HT-29 (cell line): ENCODE results near the gene ADGRB3. TPM values are rescaled to one million over a fixed set of nuclear protein-coding genes. Genes with fewer than 3 reads are reported as not detected.
"Not testable (repeated sequence)": the region's sequence is repeated elsewhere in the genome, so short reads cannot be mapped to it uniquely, and the experiment has no call there.

Experiments
- DNase-seq: peaks from one replicate; pipeline ENCODE4 v3.0.0-alpha.2; 2015; ENCODE audit warnings: low spot score
- total RNA-seq: library from RNA; depleted of rRNA; stranded (reverse); fragments of >200 nt; shearing (Covaris generic); gene quantifications from 2 replicates; pipeline ENCODE4 v1.2.3, GENCODE V29; 2014

Gene ADGRB3
- total RNA-seq, 1 experiment from 2014 or later = not detected

DNA sequence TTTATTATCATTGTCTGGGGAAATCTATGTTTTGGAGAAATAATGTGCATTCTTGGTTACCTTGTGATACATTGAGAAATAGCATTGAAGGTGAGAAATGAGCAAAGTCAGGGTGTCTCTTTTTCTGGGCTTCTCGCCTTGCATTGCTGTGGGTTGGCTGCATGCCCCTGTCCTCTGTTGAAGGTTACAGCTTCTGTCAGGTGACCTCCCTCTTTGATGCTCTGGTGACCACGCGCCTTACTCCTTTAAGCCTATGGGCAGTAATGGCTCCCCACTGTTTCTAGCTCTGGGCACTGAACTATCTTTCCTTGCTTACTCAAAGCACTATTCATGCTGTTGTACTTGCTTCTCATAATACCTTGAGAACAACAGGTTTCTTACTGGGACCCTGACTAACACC lies 14.6 kb downstream of the ADGRB3 start:
- DNase-seq = no peak

DNA sequence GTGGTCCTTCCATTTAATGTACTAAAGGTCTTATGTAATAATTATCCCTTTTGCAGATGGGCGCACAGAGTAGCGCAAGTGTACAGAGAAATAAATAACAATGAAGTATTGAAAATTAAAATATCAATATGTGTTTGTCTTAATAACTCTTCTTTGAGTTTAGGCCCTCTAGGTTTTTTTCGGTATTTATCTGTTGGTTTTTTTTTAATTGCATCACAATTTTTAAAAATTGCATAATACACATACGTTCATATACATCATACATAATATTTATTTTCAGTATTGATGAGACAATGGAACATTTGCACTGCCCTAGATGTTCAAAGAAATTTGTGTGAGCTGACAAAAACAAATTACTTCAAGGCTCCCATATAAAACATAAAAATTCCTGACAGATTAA lies 15.1 kb downstream of the ADGRB3 start:
- no peak for DNase-seq

DNA sequence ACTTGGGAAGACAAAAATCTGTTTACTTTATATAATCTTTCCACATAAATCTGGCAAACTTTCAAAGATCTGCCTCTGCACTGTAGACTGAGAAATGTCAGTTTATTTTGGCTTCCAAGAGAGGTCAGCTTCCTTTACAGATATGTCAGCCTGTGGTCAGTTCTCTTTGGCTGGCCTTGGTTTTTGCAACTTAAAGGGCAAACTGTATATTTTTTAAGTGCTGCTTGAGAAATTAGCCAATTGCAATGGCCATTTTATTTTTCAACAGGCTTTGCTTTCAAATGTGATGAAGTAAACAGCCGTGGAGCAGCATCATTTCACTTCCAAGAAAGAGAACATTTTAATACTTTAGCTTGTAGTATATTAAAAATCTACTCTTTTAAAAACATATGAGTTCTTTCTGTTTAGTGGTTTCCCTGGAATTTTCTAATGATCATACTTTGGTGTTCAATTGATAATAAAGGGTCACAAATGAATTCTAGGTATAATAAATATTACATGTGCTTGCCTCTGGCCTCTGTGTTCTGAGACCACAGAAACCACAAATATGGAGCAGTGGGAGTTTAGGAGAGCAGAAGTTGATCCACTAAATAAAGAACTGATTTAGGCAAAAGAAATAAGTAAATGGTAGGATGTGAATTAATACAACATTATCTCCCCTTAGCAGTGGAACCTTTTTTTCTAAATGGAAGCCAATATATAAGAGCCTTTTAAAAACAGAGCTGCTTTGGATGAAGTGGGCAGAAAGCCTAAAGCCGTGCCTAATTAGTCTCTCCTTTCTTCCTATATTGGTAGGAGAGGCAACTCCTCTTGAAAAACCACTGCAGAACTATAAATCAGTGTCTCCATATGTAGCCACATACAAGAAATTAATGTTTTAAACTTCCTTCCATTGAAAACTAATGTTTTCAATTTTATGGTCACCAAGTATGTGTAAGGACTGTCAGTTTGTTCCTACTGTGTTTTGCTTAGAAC lies 16.2 kb downstream of the ADGRB3 start:
- DNase-seq = no peak

DNA sequence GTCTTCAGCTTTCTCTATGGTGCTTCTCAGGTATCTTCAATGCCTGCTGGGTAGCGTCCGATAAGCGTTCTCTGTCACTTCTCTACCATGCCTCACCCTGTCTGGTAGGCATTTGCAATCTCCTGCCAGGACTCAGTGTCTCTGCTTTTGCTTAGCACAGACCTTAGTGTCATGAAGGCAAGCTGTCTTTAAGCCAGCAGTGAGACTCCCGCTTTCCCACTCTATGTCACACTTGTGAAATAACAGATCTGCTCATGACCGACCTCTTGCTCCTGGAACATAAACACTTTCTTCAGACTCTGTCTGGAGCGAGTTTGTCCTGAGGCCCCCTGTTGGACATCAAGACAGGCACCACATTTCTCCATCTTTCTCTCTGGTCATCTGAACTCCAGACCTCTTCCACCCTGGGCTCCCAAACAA lies 17.0 kb downstream of the ADGRB3 start:
- no peak for DNase-seq

DNA sequence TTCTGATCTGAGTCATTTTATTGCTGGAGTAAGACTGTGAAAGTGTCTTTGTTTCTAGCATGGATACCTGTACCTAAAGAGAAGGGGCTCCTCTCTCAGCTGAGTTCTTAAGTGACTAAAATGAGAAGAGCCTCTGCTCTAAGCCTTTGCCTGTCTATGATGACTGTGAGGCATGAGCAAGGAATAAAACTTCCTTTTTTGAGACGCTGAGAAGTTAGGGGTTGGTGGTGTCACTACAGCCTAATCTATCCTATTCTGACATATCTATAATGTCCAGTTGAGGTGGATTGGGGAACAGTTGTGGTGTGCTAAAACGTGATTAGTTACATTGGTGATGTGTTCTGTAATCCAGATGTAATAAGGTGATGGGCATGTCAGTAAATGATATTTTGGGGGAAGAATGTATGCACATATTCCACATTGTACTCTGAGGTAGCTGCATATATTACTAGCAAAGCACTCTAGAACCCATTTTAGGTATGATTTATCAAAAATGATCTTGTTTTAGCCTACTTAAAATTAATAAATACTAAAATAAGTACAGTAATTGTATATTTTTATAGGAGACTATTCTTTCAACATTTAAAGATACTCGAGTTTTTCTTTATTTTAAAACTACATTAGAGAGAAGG lies 18.1 kb downstream of the ADGRB3 start:
- DNase-seq = no peak

DNA sequence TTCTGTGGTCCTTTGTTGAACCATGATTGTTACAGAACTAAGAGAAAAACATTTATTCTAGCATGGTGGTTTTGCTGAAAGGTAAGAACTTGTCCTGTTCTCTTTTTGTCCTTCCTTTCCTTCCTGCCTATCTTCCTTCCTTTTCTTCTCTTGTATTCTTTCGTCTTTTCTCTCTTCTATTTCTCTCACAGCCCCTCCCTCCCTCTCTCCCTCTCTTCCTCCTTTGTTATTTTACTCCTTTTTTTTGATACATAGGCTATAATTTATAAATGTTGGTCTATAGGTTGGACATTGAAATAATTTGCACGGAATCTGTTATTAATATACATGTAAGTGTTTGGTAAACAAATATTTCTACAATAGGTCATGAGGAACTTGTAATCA lies 18.6 kb downstream of the ADGRB3 start:
- no peak for DNase-seq

DNA sequence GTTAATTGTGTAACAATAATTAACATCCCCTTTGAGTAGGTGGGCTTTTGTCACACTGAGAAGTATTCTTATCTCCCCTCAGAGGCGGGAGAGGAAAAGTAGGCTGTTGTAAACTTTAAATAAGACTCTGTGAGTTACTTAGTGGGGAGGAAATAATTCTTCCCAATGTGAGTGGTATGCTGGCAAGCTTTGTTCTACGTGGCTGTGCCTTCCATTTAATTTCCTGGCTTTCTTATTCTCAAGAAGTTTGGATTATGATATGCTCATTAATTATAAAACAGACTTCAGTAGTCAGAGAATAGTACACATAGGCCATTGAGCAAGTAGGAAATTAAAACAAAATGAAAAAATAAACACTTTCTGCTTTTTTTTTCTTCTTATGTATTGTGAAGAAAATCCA lies 19.1 kb downstream of the ADGRB3 start:
- no peak for DNase-seq

DNA sequence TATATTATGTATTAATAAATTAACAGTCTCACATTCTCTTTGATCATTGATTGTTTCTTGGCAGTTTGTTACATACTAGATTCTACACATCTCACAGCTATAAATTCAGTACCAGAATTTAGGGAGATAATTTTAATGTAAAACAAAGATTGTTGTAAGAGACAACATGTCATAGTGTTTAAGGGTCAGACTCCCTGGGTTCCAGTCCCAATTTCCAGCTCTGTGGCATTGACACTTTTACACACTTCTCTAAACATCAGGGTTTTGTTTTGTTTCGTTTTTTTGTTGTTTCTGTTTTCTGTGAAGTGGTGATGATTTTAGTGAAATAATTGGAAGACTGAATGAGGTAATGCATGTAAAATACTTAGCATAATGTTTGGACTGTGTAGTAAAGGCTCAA lies 19.9 kb downstream of the ADGRB3 start:
- DNase-seq = no peak

DNA sequence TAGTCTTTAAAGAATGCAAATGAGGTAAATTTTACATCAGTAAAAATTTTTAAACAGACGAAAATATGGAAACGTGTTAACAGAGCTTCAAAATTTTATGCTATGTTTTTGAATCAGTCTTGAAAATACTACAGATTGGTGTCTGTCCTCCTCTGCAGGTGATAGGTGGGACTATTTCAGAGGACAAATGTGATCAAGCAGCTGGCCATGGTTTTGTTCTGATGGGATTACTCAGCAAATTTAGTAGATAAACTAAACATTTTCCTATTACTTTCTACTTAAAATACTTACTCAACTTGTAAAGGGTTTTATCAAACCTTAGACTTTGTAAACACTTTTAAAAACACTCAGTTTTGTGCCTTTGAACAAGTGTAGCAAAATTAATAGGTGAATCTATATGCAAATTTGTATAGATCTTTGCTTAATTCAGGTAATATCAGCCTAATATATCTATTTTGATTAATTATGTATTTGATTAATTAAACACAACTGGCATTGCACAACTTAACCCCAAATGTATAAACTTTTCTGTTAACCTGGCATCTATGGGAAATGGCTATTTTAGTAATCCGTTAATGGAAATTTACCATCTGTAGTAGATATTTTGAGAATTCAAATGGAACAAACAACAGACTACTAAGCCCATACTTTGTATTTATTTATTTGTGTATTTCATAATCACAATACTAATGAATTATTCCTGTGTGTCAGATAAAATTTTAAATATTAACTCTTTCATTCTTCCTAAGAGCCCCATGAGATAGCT lies 22.5 kb downstream of the ADGRB3 start:
- DNase-seq = no peak

DNA sequence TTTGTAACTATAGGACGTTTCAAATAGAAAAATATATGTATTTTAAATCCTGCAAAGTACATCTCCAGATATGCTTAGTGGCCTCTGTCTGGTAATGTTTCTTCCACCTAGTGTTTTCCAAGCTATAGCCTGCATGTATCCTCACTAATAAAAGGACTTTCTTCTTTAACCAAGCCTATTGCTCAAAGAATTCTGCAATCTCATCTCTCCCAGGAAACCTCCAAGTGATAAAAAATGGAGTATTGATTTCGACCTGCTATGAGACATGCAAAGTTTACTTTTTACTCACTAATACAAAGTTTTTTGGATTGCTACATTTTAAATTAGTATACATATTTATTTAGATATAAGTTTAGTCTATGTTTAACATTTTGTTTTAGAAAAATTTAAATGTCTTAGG lies 23.3 kb downstream of the ADGRB3 start:
- no peak for DNase-seq

DNA sequence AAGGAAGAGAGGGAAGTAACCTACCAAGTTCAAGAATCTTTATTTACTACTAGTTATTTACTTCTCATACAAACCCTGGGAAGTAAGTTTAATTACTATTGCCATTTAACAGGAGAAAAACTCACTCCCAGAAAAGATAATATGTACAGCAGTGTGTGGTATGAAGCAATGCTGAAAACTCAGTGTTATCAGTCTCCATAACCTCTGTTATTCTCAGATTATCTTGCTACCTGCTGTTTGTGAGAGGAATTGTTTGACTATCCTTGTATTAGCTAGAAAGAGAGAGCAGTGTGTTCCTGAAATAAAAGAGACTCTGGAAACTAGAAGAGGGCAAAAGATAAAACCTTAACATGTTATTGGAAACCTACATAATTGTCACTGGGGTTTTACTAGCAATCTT lies 38.2 kb downstream of the ADGRB3 start:
- DNase-seq = no peak

DNA sequence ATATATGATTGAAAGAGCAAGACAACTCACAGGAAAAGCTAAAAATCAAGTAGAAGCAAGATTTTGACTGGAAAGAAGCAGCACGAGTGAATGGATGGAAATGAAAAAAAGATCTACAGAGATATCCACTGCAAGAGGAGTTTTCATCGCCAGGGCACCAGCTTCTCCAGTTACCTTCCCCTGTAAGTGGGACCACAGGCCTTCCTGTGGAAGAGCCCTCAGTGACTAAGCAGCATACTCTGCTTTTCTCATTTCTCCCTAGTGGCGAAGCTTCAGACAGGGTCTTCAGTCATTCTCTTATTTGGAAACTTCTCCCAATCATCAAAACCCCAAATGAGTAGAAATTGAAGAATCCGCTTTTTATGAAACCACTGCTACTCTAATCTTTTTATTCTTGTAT lies 40.5 kb downstream of the ADGRB3 start:
- DNase-seq = no peak

DNA sequence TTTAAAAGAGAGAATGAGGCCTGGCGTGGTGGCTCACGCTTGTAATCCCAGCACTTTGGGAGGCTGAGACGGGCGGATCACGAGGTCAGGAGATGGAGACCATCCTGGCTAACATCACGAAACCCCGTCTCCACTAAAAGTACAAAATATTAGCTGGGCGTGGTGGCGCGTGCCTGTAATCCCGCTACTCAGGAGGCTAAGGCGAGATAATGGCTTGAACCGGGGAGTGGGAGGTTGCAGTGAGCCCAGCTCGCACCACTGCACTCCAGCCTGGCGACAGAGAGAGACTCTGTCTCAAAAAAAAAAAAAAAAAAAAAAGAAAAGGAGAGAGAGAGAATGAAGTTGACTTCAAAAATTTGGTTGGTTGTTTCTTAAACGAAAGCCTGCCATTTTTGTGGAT lies 41.0 kb downstream of the ADGRB3 start:
- not testable (repeated sequence) for DNase-seq

DNA sequence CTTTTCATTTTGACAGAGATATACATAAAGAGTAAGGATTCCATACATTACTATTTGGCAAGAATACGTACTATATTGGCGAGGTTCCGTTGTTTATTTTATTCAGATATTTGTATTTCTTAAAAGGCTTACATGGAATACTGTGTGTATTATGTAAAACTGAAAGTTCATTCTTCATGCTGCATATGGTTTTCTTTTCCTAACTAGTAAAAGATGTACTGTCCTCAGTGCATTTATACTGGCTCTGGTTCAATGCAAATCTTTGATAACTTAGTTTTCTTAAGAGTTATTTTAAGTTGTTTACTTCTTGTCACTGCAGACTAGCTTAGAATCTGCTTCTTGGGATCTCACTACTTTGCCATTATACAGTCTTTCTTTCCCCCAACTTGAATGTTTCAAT lies 42.0 kb downstream of the ADGRB3 start:
- DNase-seq = no peak

DNA sequence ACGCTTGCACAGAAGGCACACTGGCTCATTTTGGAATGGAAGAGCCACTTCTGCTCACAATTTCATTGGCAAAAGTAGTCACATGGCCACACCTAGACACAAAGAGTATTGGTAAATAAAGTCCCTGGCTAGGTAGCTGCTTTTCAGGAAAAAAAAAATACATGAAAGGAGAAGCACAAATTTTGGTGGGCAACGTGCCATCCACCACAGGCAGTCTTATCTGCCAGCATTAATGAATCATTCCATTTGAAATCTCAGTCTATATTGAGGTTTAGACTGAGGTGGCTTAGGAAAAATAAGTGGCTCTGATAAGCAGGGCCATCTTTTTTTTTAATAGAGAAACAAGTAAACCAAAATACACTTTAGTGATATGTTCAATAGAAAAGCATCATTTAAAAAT lies 44.3 kb downstream of the ADGRB3 start:
- no peak for DNase-seq

DNA sequence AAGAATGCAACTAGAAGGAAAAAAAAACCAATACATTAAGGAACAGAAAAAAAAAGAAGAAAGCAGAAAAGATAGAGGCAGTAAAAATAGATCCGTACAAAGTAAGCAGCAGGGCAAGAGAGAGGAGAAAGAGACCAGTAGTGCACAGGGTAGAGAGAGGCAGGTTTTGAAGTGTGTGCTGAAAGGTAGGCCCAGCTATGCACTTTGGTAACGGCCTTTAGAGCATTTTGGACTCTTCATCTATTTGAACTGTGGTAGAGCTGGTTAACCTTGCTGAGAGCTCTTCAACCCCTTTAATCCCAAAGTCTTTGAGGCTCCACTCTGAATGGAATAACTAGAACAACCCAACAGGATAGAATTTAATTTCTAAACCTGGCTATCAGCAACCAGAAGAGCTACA lies 45.2 kb downstream of the ADGRB3 start:
- DNase-seq = no peak

DNA sequence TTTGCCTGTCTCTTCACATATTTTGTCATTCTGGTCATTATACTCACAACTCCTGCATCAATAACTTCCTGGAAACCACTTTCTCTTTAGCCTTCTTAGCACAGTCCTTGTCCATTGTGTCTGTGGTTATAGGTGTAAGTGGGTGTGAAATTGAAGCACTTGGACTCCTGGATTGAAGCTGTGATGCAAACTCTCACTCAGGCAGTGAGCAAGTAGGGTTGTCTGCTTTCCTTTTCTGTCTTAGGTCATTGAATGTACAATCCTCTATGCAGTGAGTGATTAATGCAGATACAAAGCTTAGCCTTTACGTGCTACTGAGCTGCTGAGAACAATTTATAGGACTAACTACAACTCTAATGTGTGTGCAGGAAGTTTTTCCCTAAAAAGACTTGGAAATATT lies 54.8 kb downstream of the ADGRB3 start:
- no peak for DNase-seq

DNA sequence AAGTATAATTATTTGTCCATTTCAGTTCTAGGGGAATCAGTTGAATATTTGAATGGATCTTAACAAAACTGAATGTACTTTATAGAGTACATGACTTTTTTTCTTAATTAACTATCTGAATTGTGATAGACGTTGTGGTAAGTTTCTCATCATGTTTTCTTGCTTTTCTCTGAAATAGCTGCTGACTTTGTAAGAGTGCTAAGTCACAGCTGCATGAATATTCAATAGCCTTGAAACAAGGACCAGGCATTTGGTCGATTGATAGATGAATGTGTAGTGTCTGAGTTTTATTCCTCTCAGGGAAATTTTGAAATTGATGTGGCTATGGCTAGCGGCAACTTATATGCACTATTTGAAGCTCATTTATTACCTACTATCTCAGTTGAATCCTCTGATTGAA lies 56.0 kb downstream of the ADGRB3 start:
- DNase-seq = no peak

DNA sequence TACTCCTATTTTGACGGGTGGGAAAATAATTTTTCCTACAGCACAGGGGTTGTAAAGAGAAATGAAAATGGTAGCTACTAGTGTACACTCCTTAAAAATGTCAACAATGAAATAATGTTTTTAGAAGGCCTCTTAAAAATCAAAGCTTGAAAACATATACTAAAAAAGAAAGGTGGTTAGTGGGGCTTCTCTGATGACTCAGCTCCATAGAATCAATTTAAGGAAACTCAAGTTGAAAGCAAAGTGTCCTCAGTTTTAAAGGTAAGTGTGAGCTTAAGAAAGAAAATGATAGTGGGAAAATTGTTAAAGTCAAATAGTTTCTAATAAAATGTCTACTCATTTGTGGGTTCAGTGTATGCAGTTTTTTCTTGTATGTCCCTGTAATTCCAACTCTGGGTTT lies 58.2 kb downstream of the ADGRB3 start:
- no peak for DNase-seq

DNA sequence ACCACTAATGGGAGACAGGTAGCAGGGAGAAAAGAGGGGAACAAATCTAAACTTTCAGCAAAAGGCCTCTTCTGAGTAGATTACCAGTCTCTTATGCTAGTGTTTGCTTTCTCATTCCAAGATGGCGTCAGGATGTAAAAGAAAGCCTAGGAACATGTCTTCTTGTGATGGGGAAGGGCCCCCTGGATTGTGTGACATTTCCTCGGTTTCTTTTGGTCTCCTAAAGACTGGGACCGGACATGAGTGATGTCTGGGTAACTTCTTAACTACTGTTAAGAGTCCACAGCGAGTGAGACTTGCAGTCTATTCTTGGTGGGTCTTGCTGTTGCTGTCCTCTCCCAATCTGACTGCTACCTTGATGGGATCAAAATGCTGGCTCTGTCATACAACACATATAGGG lies 60.3 kb downstream of the ADGRB3 start:
- DNase-seq = no peak

DNA sequence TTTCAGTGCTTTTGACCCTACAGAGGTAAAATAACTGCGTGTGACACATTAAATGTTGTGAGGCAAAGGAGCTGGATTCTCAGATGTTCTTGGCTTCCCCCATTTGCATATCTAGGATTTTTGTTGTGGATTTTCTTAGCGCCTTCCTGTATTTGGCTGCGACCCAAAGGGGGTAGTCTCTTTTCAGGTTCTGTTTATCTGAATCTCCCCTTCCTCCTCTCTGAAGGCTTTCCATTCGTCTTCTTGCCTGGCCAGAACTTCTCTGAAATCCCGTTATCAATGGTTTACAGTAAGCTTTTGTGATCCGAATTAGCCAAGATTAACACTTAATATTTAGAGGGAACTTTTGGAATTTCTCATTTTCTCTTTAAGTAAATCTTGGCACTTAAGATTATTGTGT lies 60.8 kb downstream of the ADGRB3 start:
- no peak for DNase-seq

DNA sequence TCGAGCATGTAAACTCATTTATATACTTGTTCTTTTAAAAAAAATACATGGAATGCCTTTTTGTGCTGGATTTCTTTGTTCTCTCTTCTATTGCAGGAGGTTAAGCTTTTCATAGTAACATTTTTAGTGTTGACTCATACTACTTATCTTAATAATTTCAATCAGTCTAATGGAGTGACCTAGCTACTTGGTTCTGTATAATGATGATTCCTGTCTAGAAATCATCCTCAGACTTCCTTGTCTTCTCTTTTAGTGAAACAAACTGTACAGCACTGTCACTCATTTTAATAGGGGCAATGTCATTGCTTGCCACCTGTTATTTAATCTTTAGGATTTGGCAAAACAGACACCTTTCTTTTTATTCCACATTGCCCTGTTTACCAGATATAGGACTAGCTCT lies 62.3 kb downstream of the ADGRB3 start:
- no peak for DNase-seq
